HL-60/S4 treated with retinoic acid at 250 ng/mL for 4 days and 3 days (cell line): ENCODE data around the gene PLXNA4.

Experiments
- in situ Hi-C: fragments of 300-500 bp; cut with MboI; formaldehyde crosslinking; loops from 2 replicates; pipeline ENCODE4 v1.7.0; 2022; ENCODE audit warnings: low sequenced_read_pairs

The PLXNA4 gene

DNA sequence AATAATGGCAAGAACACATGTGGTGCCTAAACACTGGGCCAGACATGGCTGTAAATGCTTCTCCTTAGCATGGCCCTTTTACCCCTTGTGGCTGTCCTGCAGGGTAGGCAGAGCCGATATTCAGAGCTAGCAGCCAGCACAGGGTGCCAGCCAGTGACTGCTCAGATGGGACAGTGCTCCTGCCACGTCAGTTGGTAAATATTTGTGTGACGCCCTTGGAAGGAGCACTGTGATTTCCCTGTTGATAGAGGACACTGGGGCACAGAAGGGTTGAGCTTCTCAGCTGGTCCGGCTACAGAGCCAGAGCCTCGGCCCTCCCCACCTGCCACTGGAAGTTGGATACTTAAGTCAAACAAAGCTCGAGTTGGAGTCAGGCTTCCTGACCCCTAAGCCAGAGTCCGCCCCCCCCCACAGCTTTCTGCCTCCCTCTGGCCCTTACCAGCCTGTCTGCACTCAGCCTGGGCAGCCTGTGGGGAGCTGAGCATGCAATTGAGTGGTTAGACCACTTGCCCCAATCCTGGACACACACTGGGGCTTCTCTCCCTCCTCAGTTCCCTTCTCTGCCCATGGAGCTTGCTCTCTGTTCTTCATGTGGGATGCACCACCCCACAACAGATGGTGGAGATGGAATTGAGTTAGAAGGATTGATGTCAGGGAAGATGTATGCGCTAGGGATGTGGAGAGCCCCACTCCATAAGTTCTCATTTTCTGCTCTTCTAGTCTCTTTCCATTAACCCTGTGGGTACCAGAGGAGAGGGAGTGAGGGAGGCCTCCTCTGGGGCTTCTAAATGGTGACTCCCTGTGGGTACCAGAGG, 350.8 kb downstream of the PLXNA4 start:
- in situ Hi-C loops, result no loop called here

DNA sequence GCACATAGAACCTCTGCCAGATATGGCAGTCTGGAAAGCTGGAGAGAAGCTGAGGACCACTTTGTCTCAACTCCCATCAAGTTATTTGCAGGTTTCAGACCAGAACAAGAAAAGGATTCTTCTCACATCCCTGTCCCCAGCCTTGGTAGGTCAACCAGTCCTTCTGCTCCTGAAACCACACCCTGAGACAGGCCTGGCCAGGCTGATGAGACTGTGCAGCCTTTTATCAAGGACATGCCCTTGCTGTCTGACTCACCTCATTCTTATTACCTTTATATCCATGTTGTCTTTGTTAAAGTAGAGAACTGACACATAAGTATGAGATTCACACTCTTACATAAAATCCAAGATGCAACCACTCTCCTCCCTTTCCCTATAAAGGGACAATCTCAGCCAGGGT, 354.9 kb downstream of the PLXNA4 start:
- in situ Hi-C loops, result no loop called here

DNA sequence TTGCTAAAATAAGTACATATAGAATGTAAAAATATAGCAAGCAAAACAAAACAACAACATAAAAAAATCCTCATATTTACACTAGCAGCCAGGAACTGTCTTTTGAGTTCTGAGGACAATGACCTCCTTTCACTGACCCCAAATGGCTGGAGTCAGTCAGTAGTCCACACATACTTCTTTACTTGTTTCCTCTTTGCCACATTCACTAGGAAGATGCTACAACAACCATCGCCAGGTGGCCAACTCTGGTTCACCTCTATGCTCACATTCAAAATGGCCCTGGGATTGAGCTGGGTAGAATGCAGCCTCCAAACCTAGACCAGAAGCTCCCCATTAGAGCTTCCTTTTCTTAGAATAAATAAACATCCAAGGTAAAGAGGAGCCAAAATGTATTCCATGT, 356.2 kb downstream of the PLXNA4 start:
- in situ Hi-C loops, result no loop called here

DNA sequence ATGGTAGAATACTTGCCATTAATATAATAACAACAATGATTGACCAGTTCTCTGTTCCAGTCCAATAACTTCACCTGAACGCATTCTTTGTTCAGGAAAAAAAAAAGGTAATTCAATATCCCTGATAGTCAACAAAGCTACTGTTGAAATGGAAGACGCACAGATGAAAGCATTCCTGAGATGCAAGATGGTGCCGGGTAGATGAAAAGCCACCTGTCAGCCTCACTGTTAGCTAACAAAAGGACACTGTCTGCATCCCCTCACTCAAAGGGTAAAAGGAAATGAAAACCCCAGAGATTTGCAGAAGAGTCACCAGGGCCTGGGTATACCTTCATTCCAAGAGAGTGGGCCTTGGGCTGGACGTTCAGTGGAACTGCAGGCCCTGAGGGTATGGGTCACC, 357.4 kb downstream of the PLXNA4 start:
- in situ Hi-C loops, result no loop called here

GRCh38 chr7:132216847-132217525, 359.3 kb downstream of the PLXNA4 start:
- in situ Hi-C loops, result no loop called here

DNA sequence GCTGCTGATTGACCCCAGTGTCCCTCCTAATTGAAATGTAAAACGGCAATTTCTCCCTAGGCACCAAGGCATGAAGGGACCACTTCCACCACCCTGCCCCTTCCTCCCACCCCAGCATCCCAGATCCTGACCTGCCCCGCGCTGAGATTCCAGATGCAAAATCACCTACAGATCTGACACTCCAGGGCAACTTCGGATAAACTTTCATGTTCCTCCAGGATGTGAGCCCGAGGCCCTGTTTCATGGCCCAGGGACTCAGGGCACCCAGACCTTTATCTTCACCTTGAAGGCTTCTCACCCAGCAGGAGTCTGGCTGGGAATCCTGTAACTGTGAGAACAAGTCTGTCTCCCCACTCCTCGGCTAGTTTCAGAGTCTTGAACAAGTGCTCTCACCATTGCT, 361.8 kb downstream of the PLXNA4 start:
- in situ Hi-C loops, result no loop called here

GRCh38 chr7:132213583-132213982, 362.7 kb downstream of the PLXNA4 start:
- in situ Hi-C loops, result no loop called here

DNA sequence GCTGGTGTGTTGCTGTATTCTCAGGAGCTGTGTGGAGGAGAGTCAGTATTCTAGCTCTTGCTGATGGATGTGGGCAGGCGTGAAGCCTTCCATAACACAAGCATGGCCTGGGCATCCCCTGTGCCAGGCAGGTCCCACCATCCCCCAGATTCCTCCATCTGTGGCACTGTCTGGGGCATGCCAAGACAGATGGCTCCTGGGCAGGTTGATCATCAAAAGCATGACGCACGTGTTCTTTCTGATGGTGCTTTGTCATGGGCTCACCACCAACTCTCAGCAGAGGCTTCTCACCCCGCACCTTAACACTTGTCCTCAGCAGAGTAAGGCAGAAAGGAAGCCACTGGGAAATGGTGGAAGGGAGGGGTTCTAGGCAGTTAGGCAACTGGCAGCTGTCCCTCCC, 364.3 kb downstream of the PLXNA4 start:
- in situ Hi-C loops, result no loop called here

DNA sequence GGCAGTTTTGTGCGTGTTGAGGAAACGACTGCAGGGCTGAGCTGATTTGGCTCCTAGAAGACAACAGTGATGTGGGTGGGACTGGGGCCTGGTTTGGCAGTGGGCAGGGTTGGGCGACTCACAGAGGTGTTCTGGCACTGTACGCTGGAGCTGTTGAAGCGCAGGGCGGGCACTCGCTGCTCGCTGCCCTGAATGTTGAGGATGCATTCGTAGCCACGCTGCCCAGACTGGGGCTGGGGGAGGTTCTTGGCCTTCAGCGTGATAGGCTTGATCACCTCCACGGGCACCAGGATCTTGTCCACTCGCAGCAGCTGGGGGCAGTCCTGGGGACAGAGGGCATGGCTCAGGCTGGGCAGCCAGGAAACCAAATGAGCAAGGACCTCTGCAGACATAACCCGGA, 365.4 kb downstream of the PLXNA4 start:
- in situ Hi-C loops, result no loop called here

- in situ Hi-C loops, result no loop called here
These were observed 368.5 kb downstream of the PLXNA4 start for GRCh38 chr7:132207782-132208181.

DNA sequence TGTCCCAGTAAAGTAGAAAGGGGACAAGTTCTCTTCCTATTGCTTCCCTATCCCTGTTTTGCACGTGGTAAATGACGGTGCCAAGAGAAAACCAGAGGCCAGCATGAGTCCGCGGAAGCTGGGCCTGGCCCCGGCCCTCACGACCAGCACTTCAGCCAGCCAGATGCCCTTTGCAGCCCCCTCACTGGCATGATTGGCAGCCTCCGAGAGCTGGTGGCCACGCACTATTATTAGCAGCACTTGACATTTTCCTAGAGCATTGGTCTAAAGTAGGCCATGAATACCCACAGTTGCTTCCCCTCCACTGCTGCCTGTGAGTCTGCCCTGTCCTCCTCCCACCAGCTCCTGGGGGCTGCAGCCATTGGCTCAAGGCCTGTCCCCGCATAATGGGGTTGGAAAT, 369.1 kb downstream of the PLXNA4 start:
- in situ Hi-C loops, result no loop called here

DNA sequence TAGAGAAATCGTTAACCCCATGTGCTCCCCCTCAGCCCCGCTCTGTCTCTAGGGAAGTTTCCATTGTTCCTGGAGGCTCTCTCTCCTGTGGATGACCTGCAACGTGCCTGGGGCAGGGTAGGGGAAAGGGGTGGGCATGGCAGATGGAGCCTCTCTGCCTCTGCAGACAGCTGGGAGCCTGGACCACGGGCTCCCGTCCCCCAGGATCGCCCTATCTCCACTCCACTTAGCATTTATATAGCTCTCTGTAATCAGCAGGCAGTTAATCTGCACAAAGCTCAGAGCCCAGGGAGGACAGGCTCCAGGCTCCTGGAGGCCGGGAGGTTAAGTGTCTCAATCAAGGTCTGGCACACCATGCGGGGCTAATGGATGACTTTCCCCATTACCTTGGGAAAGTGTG, 369.7 kb downstream of the PLXNA4 start:
- in situ Hi-C loops, result no loop called here

GRCh38 chr7:132205509-132205908, 370.8 kb downstream of the PLXNA4 start:
- in situ Hi-C loops, result no loop called here

DNA sequence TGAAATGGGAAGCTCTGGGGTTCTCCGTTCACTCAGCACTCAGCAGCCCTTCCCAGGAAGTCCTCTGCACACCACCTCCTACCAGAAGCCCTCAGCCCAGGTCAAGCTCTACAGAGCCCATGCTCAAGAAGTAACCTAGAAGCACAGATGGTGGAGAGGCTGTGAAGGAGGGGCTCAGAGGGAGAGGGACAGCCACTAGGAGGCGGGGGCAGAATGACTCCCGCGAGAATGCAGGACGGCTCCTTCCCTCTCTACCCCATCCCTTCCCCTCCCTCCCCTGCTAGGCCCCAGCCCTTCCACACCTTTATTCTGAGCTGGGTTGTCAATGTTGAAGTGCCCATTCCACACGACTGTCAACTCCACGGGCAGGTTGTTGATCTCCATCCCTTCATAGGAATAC, 373.2 kb downstream of the PLXNA4 start:
- in situ Hi-C loops, result no loop called here

DNA sequence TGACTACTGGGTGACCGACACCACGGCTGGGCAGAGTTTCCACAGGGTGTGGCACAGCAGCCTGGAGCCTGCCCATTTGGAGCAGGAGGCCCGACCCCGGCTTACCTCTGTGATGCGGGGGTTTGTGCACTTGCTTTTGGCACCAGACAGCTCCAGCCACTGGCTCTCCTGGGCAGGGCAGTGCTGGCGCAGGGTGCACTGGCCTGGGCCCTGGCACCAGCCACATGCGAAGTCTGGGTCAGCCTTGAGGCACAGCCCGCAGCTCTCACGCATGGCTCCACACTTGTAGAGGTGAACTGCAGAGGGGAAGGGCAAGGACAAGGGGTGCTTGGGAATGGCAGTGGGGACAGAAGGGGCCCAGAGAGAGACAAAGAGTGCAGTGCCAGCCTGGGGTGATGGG, 373.7 kb downstream of the PLXNA4 start:
- in situ Hi-C loops, result no loop called here

DNA sequence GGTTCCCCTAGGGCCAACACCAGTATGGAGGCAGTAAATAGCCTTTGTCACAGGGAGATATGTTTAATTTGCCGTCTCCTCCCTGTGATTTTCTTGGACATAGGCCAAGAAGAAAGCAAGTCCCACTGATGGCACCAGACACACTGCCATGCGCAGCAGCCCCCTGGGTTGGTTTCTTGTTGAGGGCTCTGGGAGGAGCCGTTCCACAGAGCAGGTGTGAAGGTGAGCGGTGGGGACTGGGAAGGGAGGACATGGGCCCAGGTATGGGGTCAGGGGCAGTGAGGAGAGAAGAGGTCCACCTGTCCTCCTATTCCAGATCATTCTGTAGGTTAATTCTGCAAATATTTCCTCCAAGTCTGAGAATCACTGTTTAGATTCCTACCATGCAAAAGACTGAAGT, 376.1 kb downstream of the PLXNA4 start:
- in situ Hi-C loops, result no loop called here

DNA sequence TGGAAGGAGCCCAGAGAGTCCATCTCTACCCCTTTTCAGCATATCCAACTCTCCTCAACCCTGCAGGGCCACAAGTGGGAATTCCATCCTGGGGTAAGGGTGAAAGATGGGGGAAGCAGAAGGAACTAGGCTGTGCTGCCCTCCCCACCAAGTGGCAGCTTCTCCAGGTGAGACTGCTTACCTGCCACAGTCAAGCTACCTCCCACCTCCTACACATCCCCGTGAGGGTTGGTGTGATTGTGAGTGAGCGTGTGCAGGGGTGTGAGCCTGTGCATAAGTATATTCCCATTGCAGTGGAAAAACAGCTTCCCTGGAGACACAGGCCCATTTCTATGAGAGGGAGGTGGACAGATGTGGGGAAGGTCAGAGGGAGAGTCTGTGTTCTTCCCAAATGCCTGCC, 376.6 kb downstream of the PLXNA4 start:
- in situ Hi-C loops, result no loop called here

DNA sequence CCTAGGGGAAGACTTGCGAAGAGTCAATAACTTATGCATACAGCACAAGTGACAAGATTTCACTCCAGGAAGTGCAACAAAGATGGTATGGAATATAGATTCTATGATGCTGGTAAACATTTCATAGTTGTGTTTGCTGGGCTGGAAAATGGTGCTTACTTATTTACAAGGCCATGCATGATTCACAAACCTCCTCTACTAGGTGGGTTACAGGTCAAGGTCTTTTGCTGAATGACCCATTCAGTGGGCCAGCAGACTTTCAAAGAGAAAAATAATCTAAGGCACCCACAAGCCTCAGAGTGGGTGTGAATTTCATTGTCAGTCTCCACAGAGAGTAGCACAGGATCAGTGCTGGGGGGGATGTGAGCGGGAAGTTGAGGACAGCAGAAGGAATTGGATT, 378.5 kb downstream of the PLXNA4 start:
- in situ Hi-C loops, result no loop called here

- in situ Hi-C loops, result no loop called here
These were observed 382.4 kb downstream of the PLXNA4 start for GRCh38 chr7:132193898-132194297.

- in situ Hi-C loops, result no loop called here
These were observed 383.5 kb downstream of the PLXNA4 start for GRCh38 chr7:132192809-132193208.

- in situ Hi-C loops, result no loop called here
These were observed 384.9 kb downstream of the PLXNA4 start for GRCh38 chr7:132191418-132191817.

GRCh38 chr7:132190683-132191082, 385.6 kb downstream of the PLXNA4 start:
- in situ Hi-C loops, result no loop called here

GRCh38 chr7:132189881-132190280, 386.4 kb downstream of the PLXNA4 start:
- in situ Hi-C loops, result no loop called here
